IMR-90 (cell line): Measurements from ENCODE around the gene SLC31A2. TPM values are rescaled to one million over a fixed set of nuclear protein-coding genes. Genes with fewer than 3 reads are reported as not detected.

Experiments
- ATAC-seq: fragments of 200-7000 bp; cut with Tn5 transposase; 2 replicates; pipeline ENCODE4 v1.9.1; 2020; ENCODE audit warnings: low read depth, mild to moderate bottlenecking, moderate library complexity
- BruUV-seq: library from RNA; stranded (reverse); fragments of 400-500 nt; replicated peaks from 2 replicates; lab custom pipeline; 2021; lab: Mats Ljungman, UMichigan
- CTCF ChIA-PET: fragments of 300-600 bp; formaldehyde crosslinking; extraction: SDS; loops from one replicate; lab custom pipeline; 2021; ENCODE audit warnings: antibody characterized with exemption; lab: Yijun Ruan, JAX
- POLR2A ChIA-PET: fragments of 300-600 bp; sonication (Branson Sonifier 250); formaldehyde crosslinking; loops from one replicate; lab custom pipeline; 2022; ENCODE audit warnings: antibody characterized with exemption; ENCODE audit not compliant: unreplicated experiment; lab: Charles Lee
- DNase-seq: peaks from one replicate; pipeline ENCODE4 v3.0.0; 2013
- H2AFZ ChIP-seq: replicated peaks from 2 replicates; pipeline ENCODE3; 2013; ENCODE audit warnings: low read length, mild to moderate bottlenecking; ENCODE audit not compliant: poor library complexity
- H2AK5ac ChIP-seq: 2 replicates; pipeline ENCODE4 v1.6.1; 2013; ENCODE audit warnings: low read depth, low read length, inconsistent platforms
- H2AK9ac ChIP-seq: replicated peaks from 2 replicates; pipeline ENCODE3; 2013; ENCODE audit warnings: mild to moderate bottlenecking, low read depth, low read length, moderate library complexity; ENCODE audit not compliant: poor library complexity
- H2BK120ac ChIP-seq: 2 replicates; pipeline ENCODE4 v1.6.1; 2013; ENCODE audit warnings: low read depth, low read length, inconsistent platforms
- H2BK15ac ChIP-seq: 3 replicates; pipeline ENCODE4 v1.6.1; 2013; ENCODE audit warnings: low read depth, low read length, inconsistent platforms
- H2BK20ac ChIP-seq: 2 replicates; pipeline ENCODE4 v1.6.1; 2013; ENCODE audit warnings: low read depth, mild to moderate bottlenecking, inconsistent platforms, low read length, moderate library complexity
- H2BK5ac ChIP-seq: 2 replicates; pipeline ENCODE4 v1.6.1; 2013; ENCODE audit warnings: mild to moderate bottlenecking, low read depth, low read length, inconsistent platforms; ENCODE audit not compliant: poor library complexity, severe bottlenecking
- H3K14ac ChIP-seq: replicated peaks from 2 replicates; pipeline ENCODE4 v1.6.1; 2013; ENCODE audit warnings: low read depth, low read length, inconsistent platforms
- H3K18ac ChIP-seq: 2 replicates; pipeline ENCODE4 v1.6.1; 2013; ENCODE audit warnings: low read depth, low read length, control low read depth
- H3K23ac ChIP-seq: 2 replicates; pipeline ENCODE4 v1.6.1; 2013; ENCODE audit warnings: low read depth, low read length, inconsistent platforms
- H3K27ac ChIP-seq: 2 replicates; pipeline ENCODE4 v1.5.1; 2013; ENCODE audit warnings: mild to moderate bottlenecking, control low read depth, low read length; ENCODE audit not compliant: insufficient read depth
- H3K27me3 ChIP-seq: 2 replicates; pipeline ENCODE4 v1.6.1; 2013; ENCODE audit warnings: low read length; ENCODE audit not compliant: control insufficient read depth, insufficient read depth
- H3K36me3 ChIP-seq: 2 replicates; pipeline ENCODE4 v1.6.1; 2013; ENCODE audit warnings: low read length, mixed read lengths; ENCODE audit not compliant: control insufficient read depth, insufficient read depth
- H3K4ac ChIP-seq: 2 replicates; pipeline ENCODE4 v1.6.1; 2013; ENCODE audit warnings: low read depth, low read length, inconsistent platforms
- H3K4me1 ChIP-seq: 2 replicates; pipeline ENCODE4 v1.6.1; 2013; ENCODE audit warnings: low read length, mixed read lengths; ENCODE audit not compliant: control insufficient read depth, insufficient read depth
- H3K4me2 ChIP-seq: 2 replicates; pipeline ENCODE4 v1.6.1; 2013; ENCODE audit warnings: low read depth, mild to moderate bottlenecking, control low read depth, low read length, moderate library complexity
- H3K4me3 ChIP-seq: 2 replicates; pipeline ENCODE4 v1.5.1; 2013; ENCODE audit warnings: low read depth, mild to moderate bottlenecking, control low read depth, low read length, moderate library complexity; ENCODE audit not compliant: insufficient read depth
- H3K56ac ChIP-seq: 2 replicates; pipeline ENCODE4 v1.6.1; 2013; ENCODE audit warnings: low read length, inconsistent platforms; ENCODE audit not compliant: insufficient read depth; ENCODE audit errors: extremely low read depth
- H3K79me1 ChIP-seq, 2 experiments: 2 replicates each; pipeline ENCODE4 v1.6.1; 2013; ENCODE audit warnings: low read length in 2 of 2, inconsistent platforms in 1 of 2, low read depth in 1 of 2
- H3K9ac ChIP-seq: 2 replicates; pipeline ENCODE4 v1.6.1; 2013; ENCODE audit warnings: low read depth, low read length, control low read depth
- H3K9me1 ChIP-seq: 2 replicates; pipeline ENCODE4 v1.6.1; 2013; ENCODE audit warnings: low read length, inconsistent platforms; ENCODE audit not compliant: insufficient read depth
- H3K9me3 ChIP-seq: 2 replicates; pipeline ENCODE4 v1.6.1; 2013; ENCODE audit warnings: low read length; ENCODE audit not compliant: control insufficient read depth, insufficient read depth
- H4K20me1 ChIP-seq: 2 replicates; pipeline ENCODE4 v1.6.1; 2013; ENCODE audit warnings: low read length, inconsistent platforms; ENCODE audit not compliant: insufficient read depth
- H4K5ac ChIP-seq: 2 replicates; pipeline ENCODE4 v1.6.1; 2013; ENCODE audit warnings: mild to moderate bottlenecking, low read depth, low read length, control low read depth
- H4K8ac ChIP-seq, 2 experiments: 2 replicates each; pipeline ENCODE4 v1.6.1; 2013; ENCODE audit warnings: low read depth in 2 of 2, low read length in 2 of 2, control low read depth in 1 of 2, inconsistent platforms in 1 of 2
- H4K91ac ChIP-seq: 2 replicates; pipeline ENCODE4 v1.6.1; 2013; ENCODE audit warnings: low read depth, low read length, inconsistent platforms; ENCODE audit not compliant: insufficient read depth
- MAFK ChIP-seq: IDR thresholded peaks from 2 replicates; pipeline ENCODE4 v1.6.1; 2012; ENCODE audit warnings: low read depth, low read length, improper control_type of control experiment
- MAZ ChIP-seq: IDR thresholded peaks from 2 replicates; pipeline ENCODE4 v1.6.1; 2012; ENCODE audit warnings: low read depth, mild to moderate bottlenecking, low read length, improper control_type of control experiment, moderate library complexity, borderline replicate concordance
- dilution Hi-C: fragments of 300-500 bp; cut with HindIII; formaldehyde crosslinking; loops from one replicate; pipeline ENCODE4 v1.14.3; 2018; ENCODE audit warnings: low sequenced_read_pairs; ENCODE audit not compliant: unreplicated experiment
- in situ Hi-C: fragments of 300-500 bp; cut with MboI; formaldehyde crosslinking; loops from 3 replicates; pipeline ENCODE4 v1.14.3; 2019; ENCODE audit warnings: low sequenced_read_pairs, inconsistent platforms, mixed read lengths
- intact Hi-C: fragments of 100-400 bp; cut with micrococcal nuclease; formaldehyde crosslinking; loops from 2 replicates; pipeline ENCODE4 v1.10.0; 2022
- polyA plus RNA-seq, 3 experiments: library from polyadenylated mRNA; depleted of rRNA; stranded (reverse); fragments of >200 nt; gene quantifications; 2 replicates each; pipeline ENCODE4 v1.2.3, GENCODE V29; 2012; ENCODE audit warnings: low replicate concordance in 1 of 3
- total RNA-seq: library from RNA; depleted of rRNA; stranded (reverse); fragments of >200 nt; gene quantifications from 2 replicates; pipeline ENCODE4 v1.2.3, GENCODE V29; 2012

The SLC31A2 gene
- total and polyA plus RNA-seq, 2 of the 4 experiments (the other 2 are of a cell fraction): 5.1 to 7.2 TPM

DNA sequence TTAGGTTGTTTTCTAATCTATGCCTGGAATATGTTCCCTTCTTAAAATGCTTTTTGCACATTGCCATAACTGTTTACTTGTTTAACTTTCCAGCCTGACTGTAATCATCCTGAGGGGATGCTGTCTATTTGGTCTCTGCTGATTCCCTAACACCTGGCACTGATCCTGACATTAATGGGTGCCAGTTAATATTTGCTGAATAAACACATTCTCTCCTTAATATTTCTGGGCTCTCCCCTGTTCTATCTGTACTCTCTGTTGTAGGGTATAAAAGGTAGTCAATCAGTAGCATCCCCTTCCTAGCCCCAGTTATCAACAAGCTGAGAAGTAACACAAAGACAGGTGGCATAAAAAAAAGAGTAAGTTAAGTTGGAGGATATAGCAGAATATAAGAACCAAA lies 21.3 kb upstream of the SLC31A2 start:
- no peaks in the 10 kb centered on the region for H3K36me3 ChIP-seq
- H3K4me2 ChIP-seq: no peak overlapping the region
- H2AFZ ChIP-seq: no peak overlapping the region
- in situ Hi-C loops: no loop called here
- no peak overlapping the region for H2BK20ac ChIP-seq
- no peaks in the 10 kb centered on the region for H3K4me1 ChIP-seq
- H2BK120ac ChIP-seq: no peak overlapping the region
- H3K4me3 ChIP-seq: no peak overlapping the region
- TF ChIP-seq MAZ: no peak
- TF ChIP-seq MAFK: peak; percentile 59
- H3K79me1 ChIP-seq: no peaks in the 10 kb centered on the region
- no peak overlapping the region for H3K18ac ChIP-seq
- H4K20me1 ChIP-seq: no peaks in the 10 kb centered on the region
- no peak overlapping the region for H4K91ac ChIP-seq
- ATAC-seq (no peak), DNase-seq (no peak)
- H3K14ac ChIP-seq: no peak overlapping the region
- dilution Hi-C loops: no loop called here
- no TSS peak for BruUV-seq
- no peak overlapping the region for H3K23ac ChIP-seq
- H4K5ac ChIP-seq: no peak overlapping the region
- no peak overlapping the region for H2BK15ac ChIP-seq
- no peak overlapping the region for H4K8ac ChIP-seq
- H3K9me1 ChIP-seq: no peaks in the 10 kb centered on the region
- no peak overlapping the region for H3K27ac ChIP-seq
- intact Hi-C loops: no loop called here
- POLR2A ChIA-PET: no interaction called here
- H3K9ac ChIP-seq: no peak overlapping the region
- no peaks in the 10 kb centered on the region for H3K9me3 ChIP-seq
- no peak overlapping the region for H2BK5ac ChIP-seq
- H3K27me3 ChIP-seq: peaks cover 3% of the 10 kb centered on the region; the same call in 1 of the 2 replicates
- CTCF ChIA-PET: no interaction called here
- no peak overlapping the region for H2AK5ac ChIP-seq
- H2AK9ac ChIP-seq: no peak overlapping the region
- no peak overlapping the region for H3K56ac ChIP-seq
- H3K4ac ChIP-seq: no peak overlapping the region
